ENCODE measurements around the gene PROM2. TPM values are rescaled to one million over a fixed set of nuclear protein-coding genes. Genes with fewer than 3 reads are reported as not detected.

The PROM2 gene
- total RNA-seq, 1 donor from 2014 or later, result 14.2 TPM

GRCh38 chr2:95325590-95326432, 51.6 kb downstream of the PROM2 start:
- TF ChIP-seq CTCF (IDR thresholded peaks at IDR 0.05; ENCODE audit: unreplicated experiment), result no peak
- H3K27ac Mint-ChIP-seq, result peak overlapping the region; percentile 2
- no peaks in the 10 kb centered on the region for H3K9me3 Mint-ChIP-seq (ENCODE audit: low read depth)
- H3K36me3 Mint-ChIP-seq (ENCODE audit: insufficient read depth), result no peaks in the 10 kb centered on the region
- H3K27me3 Mint-ChIP-seq, result peaks cover 15% of the 10 kb centered on the region
- peaks cover 8% of the 10 kb centered on the region for H3K4me1 Mint-ChIP-seq (ENCODE audit: low read depth)
- H3K4me3 Mint-ChIP-seq (ENCODE audit: low read depth), result no peak overlapping the region
- no peak for DNase-seq (ENCODE audit: low spot score, unreplicated experiment)

- DNase-seq (ENCODE audit: low spot score, unreplicated experiment), result no peak
- Mint-ChIP-seq H3K27ac (no peak overlapping the region), H3K9me3 (ENCODE audit: low read depth) (no peaks in the 10 kb centered on the region), H3K27me3 (peaks cover 20% of the 10 kb centered on the region), H3K4me1 (ENCODE audit: low read depth) (peaks cover 13% of the 10 kb centered on the region), H3K4me3 (ENCODE audit: low read depth) (no peak overlapping the region), H3K36me3 (ENCODE audit: insufficient read depth) (no peaks in the 10 kb centered on the region)
- TF ChIP-seq CTCF (IDR thresholded peaks at IDR 0.05; ENCODE audit: unreplicated experiment), result no peak
Observed at GRCh38 chr2:95326433-95327140, 52.3 kb downstream of the PROM2 start.

GRCh38 chr2:95327861-95328260, 53.6 kb downstream of the PROM2 start:
- peaks cover 27% of the 10 kb centered on the region for H3K27me3 Mint-ChIP-seq
- no peaks in the 10 kb centered on the region for H3K9me3 Mint-ChIP-seq (ENCODE audit: low read depth)
- H3K4me1 Mint-ChIP-seq (ENCODE audit: low read depth), result peaks cover 13% of the 10 kb centered on the region
- DNase-seq (ENCODE audit: low spot score, unreplicated experiment), result no peak
- no peak overlapping the region for H3K4me3 Mint-ChIP-seq (ENCODE audit: low read depth)
- H3K27ac Mint-ChIP-seq, result no peak overlapping the region
- no peaks in the 10 kb centered on the region for H3K36me3 Mint-ChIP-seq (ENCODE audit: insufficient read depth)
- TF ChIP-seq CTCF (IDR thresholded peaks at IDR 0.05; ENCODE audit: unreplicated experiment), result no peak

- Mint-ChIP-seq H3K27me3 (peaks cover 33% of the 10 kb centered on the region), H3K36me3 (ENCODE audit: insufficient read depth) (no peaks in the 10 kb centered on the region), H3K4me3 (ENCODE audit: low read depth) (no peak overlapping the region), H3K27ac (no peak overlapping the region), H3K9me3 (ENCODE audit: low read depth) (no peaks in the 10 kb centered on the region), H3K4me1 (ENCODE audit: low read depth) (peaks cover 13% of the 10 kb centered on the region)
- no peak for DNase-seq (ENCODE audit: low spot score, unreplicated experiment)
- no peak for TF ChIP-seq CTCF (IDR thresholded peaks at IDR 0.05; ENCODE audit: unreplicated experiment)
Observed at GRCh38 chr2:95328358-95329125, 54.3 kb downstream of the PROM2 start.

GRCh38 chr2:95329401-95329800, 55.2 kb downstream of the PROM2 start:
- H3K4me3 Mint-ChIP-seq (ENCODE audit: low read depth), result no peak overlapping the region
- no peaks in the 10 kb centered on the region for H3K9me3 Mint-ChIP-seq (ENCODE audit: low read depth)
- no peak for DNase-seq (ENCODE audit: low spot score, unreplicated experiment)
- no peaks in the 10 kb centered on the region for H3K36me3 Mint-ChIP-seq (ENCODE audit: insufficient read depth)
- TF ChIP-seq CTCF (IDR thresholded peaks at IDR 0.05; ENCODE audit: unreplicated experiment), result no peak
- H3K4me1 Mint-ChIP-seq (ENCODE audit: low read depth), result peaks cover 13% of the 10 kb centered on the region
- no peak overlapping the region for H3K27ac Mint-ChIP-seq
- peaks cover 41% of the 10 kb centered on the region for H3K27me3 Mint-ChIP-seq

Measured in progenitor cell of endocrine pancreas (in vitro differentiated cells).